ENCODE data around the gene GJB5.

- TF ChIP-seq EZH2phosphoT487 (IDR thresholded peaks at IDR 0.05): no peak
- no peak for TF ChIP-seq CTCF (IDR thresholded peaks at IDR 0.05)
These were observed 2.5 kb downstream of the GJB5 start for GRCh38 chr1:34757386-34757785.

All from neural progenitor cell (in vitro differentiated cells).